WTC11 (cell line): Measurements from ENCODE around the gene CCDC50.

Source experiments
- SMAD4 ChIP-seq: sonication (generic); formaldehyde crosslinking; IDR thresholded peaks from 2 replicates; pipeline ENCODE4 v1.8.0; 2022; ENCODE audit warnings: mild to moderate bottlenecking, missing genetic modification reagents
- ZNF416 ChIP-seq: fragments of 250-450 bp; sonication (Bioruptor Pico); IDR thresholded peaks from 2 replicates; pipeline ENCODE4 v1.9.0; 2021; ENCODE audit warnings: mild to moderate bottlenecking, inconsistent platforms
- TF ChIP-seq, protein P1 (sequence below): sonication (generic); formaldehyde crosslinking; IDR thresholded peaks from 2 replicates; pipeline ENCODE4 v1.8.1; 2023; ENCODE audit warnings: mild to moderate bottlenecking, missing genetic modification reagents

DNA sequence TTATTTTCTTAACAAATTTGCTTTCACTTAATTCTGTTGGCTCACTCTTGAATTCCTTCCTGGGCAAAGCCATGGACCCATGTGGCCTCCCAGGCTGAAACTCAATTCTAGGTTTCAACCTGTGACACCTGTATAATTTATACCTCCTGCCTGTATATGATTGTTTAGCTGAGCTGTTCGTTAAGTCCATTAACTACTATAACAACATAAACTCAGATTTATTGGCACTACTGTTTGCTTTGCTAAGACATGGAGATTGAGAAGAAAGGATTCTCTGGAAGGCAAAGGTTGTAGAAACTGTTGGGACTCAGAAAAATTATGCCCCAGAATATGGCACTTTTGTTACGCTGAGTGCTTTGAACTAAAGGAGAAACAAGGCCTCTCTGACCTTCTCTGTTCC lies 26.7 kb upstream of the CCDC50 start:
- TF ChIP-seq, protein P1, sequence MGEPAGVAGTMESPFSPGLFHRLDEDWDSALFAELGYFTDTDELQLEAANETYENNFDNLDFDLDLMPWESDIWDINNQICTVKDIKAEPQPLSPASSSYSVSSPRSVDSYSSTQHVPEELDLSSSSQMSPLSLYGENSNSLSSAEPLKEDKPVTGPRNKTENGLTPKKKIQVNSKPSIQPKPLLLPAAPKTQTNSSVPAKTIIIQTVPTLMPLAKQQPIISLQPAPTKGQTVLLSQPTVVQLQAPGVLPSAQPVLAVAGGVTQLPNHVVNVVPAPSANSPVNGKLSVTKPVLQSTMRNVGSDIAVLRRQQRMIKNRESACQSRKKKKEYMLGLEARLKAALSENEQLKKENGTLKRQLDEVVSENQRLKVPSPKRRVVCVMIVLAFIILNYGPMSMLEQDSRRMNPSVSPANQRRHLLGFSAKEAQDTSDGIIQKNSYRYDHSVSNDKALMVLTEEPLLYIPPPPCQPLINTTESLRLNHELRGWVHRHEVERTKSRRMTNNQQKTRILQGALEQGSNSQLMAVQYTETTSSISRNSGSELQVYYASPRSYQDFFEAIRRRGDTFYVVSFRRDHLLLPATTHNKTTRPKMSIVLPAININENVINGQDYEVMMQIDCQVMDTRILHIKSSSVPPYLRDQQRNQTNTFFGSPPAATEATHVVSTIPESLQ (CRISPR knock-in tag): no peak
- no peak for TF ChIP-seq ZNF416 (CRISPR knock-in tag)
- no peak for TF ChIP-seq SMAD4 (CRISPR knock-in tag)
